HG02870 (cell line): ENCODE measurements around the gene NID1.
"Not testable (repeated sequence)": the region's sequence is repeated elsewhere in the genome, so short reads cannot be mapped to it uniquely, and the experiment has no call there.

ENCODE experiments used
- ATAC-seq: cut with Tn5 transposase; IDR thresholded peaks from one replicate; pipeline ENCODE4 v1.9.1; 2021; ENCODE audit warnings: mild to moderate bottlenecking, moderate library complexity; ENCODE audit not compliant: unreplicated experiment

The NID1 gene

GRCh38 chr1:236033336-236033735 is 31.6 kb downstream of the NID1 start:
- no peak for ATAC-seq

GRCh38 chr1:236030534-236030933 is 34.4 kb downstream of the NID1 start:
- no peak for ATAC-seq

- ATAC-seq = no peak
Measured at GRCh38 chr1:236029428-236029940, 35.4 kb downstream of the NID1 start.

- ATAC-seq = no peak
Measured at GRCh38 chr1:236027104-236027503, 37.8 kb downstream of the NID1 start.

- ATAC-seq = no peak
Measured at GRCh38 chr1:236025836-236026235, 39.1 kb downstream of the NID1 start.

GRCh38 chr1:236024641-236025040 is 40.2 kb downstream of the NID1 start:
- ATAC-seq = no peak

- no peak for ATAC-seq
Measured at GRCh38 chr1:236023926-236024565, 40.8 kb downstream of the NID1 start.

- ATAC-seq = no peak
Measured at GRCh38 chr1:236021424-236022135, 43.3 kb downstream of the NID1 start.

- no peak for ATAC-seq
Measured at GRCh38 chr1:236020359-236021219, 44.3 kb downstream of the NID1 start.

GRCh38 chr1:236018885-236019453 is 45.9 kb downstream of the NID1 start:
- ATAC-seq = no peak

GRCh38 chr1:236016782-236017400 is 48.0 kb downstream of the NID1 start:
- no peak for ATAC-seq

GRCh38 chr1:236016083-236016482 is 48.8 kb downstream of the NID1 start:
- no peak for ATAC-seq

GRCh38 chr1:236015539-236015938 is 49.4 kb downstream of the NID1 start:
- ATAC-seq = no peak

- ATAC-seq = no peak
Measured at GRCh38 chr1:236013330-236013729, 51.6 kb downstream of the NID1 start.

GRCh38 chr1:236011641-236012040 is 53.2 kb downstream of the NID1 start:
- no peak for ATAC-seq

GRCh38 chr1:236010443-236010842 is 54.4 kb downstream of the NID1 start:
- ATAC-seq = no peak

GRCh38 chr1:236009857-236010256 is 55.0 kb downstream of the NID1 start:
- no peak for ATAC-seq

- ATAC-seq = no peak
Measured at GRCh38 chr1:236009191-236009590, 55.7 kb downstream of the NID1 start.

- no peak for ATAC-seq
Measured at GRCh38 chr1:236007781-236008180, 57.1 kb downstream of the NID1 start.

- ATAC-seq = not testable (repeated sequence)
Measured at GRCh38 chr1:236003058-236003457, 61.8 kb downstream of the NID1 start.

- ATAC-seq = no peak
Measured at GRCh38 chr1:236002572-236002971, 62.3 kb downstream of the NID1 start.
